A549 treated with Hydrocortisone at 1 μM for 4 hours (cell line): ENCODE results near the gene IZUMO1. TPM values are rescaled to one million over a fixed set of nuclear protein-coding genes. Genes with fewer than 3 reads are reported as not detected.

Experiments
- total RNA-seq: library from RNA; stranded (reverse); fragments of 200-300 nt; extraction: Qiagen RNA extraction; gene quantifications from 5 replicates; pipeline ENCODE4 v1.2.3, GENCODE V29; 2022

Gene IZUMO1
- total RNA-seq, result not detected in 5 replicates

DNA sequence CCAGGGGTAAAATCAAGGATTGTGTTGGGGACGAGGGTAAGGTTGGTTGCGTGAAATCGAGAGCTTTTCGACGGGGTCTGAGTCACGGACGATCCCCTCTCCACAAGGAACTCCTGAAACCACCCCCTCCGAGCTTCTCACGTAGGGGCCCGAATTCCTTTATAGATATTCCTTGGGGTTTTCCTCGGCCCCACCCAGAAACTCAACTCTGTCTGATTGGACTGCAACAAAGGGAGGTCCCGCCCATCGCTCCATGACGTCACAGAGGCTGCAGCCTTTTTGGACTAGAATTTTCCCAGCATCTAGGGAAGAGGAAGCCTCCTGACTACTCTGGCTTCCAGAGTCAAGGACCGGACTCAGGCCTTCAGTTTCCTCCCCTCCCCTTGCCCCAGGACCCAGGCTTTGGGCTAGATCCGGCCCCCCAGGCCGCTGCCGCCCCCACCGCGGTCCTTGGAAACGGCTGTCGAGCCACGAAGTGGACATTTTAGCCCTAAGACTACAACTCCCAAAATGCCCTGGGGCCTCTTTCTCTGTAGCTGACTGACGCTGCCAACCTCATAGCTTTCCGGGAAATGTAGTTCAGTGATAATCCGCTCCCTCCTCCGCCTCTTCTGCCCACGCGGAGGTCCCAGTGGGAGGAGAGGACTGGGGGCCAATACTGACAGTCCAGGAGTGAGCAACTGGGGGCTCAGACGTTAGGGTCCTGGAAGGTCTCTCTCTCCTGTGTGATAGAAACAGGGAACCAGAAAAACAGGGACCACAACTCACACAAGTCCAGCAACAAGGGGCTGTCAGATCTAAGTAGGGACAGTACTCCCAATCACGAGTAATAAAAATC, at the start of gene IZUMO1:
Gene IZUMO1, minus strand, starts transcription at position 172 of the 838 bp plus-strand sequence. CDS start 1,050 bp downstream, outside the sequence.

GRCh38 chr19:48755084-48755641, 8.5 kb upstream of the IZUMO1 start, which contains the start of gene FGF21:
FGF21 (plus strand) TSS chr19:48755524; CDS start chr19:48756237, 713 bp downstream.

GRCh38 chr19:48752496-48753365, 6.0 kb upstream of the IZUMO1 start, which contains the start of gene FUT1:
FUT1 (minus strand) TSS chr19:48752641; CDS start chr19:48751281, 1,360 bp downstream.

GRCh38 chr19:48740164-48740972, 6.3 kb downstream of the IZUMO1 start, which contains the start of gene RASIP1:
RASIP1 (minus strand) TSS chr19:48740610; CDS start chr19:48740282, 328 bp downstream.

DNA sequence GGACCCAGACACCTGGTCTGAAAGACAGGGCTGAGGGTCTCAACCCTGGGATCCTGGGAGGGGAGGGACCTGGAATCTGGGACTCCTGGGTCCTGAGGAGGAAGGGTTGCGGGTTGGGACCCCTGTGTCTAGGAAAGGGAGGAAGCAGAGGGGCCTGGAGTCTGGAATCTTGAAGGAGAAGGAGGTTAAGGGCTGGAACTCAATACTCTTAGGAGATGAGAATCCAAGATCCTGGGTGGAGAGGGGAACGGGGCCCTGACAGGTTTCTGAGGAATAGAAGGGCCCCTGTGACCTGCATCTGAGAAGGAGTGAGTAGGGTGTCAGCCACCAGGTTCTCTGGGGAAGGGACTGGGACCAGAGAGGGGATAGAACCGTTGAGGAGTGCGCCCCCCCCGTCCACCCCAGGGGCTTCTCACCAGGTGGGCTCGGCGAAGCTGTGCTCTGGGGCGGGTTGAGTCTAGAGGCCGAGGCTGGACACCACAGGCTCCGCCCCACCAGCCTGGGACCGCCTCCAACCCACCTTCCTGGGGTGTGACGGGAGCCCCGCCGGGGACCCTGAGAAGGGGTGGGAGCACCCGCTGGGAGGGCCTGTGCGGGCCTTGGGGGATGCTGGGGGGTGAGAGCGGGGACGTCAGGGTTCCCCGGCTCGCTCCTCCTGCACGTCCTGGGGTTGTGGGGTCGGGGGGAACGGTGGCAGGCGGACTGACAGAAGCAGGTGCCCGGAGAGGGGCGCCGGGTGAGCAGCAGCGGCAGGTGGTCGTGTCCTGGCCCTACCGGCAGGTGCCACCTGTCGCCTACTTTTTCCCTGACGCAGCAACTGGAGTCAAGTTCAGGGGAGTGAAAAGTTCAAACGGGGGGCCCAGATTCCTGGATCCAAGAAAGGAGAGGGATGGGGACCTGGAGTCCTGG, 27.2 kb downstream of the IZUMO1 start, which contains the start of gene MAMSTR:
Gene MAMSTR, minus strand, starts transcription at position 463 of the 909 bp plus-strand sequence. CDS start 694 bp downstream, outside the sequence.

GRCh38 chr19:48695743-48696352, 50.9 kb downstream of the IZUMO1 start, which contains the start of gene FUT2:
FUT2 (plus strand) TSS chr19:48695971; CDS start chr19:48702957, 6,986 bp downstream.

Other genes starting within 250 kb of the IZUMO1 start
- 2.7 to 5.6 TPM (median 4.5 TPM) in 5 replicates for gene LMTK3, start 235.1 kb downstream of the IZUMO1 start, total RNA-seq
- 12.0 to 17.5 TPM (median 14.0 TPM) in 5 replicates for gene SULT2B1, start 194.7 kb downstream of the IZUMO1 start, total RNA-seq
- not detected in 5 replicates for gene SPACA4, start 140.2 kb downstream of the IZUMO1 start, total RNA-seq
- 0.10 to 0.36 TPM (median 0.15 TPM) in 5 replicates for gene FAM83E, start 131.8 kb downstream of the IZUMO1 start, total RNA-seq
- gene RPL18, start 127.7 kb downstream of the IZUMO1 start, total RNA-seq, result 3,143 to 3,491 TPM (median 3,212 TPM) in 5 replicates
- gene SPHK2, start 127.4 kb downstream of the IZUMO1 start, total RNA-seq, result 12.5 to 17.2 TPM (median 14.5 TPM) in 5 replicates
- gene DBP, start 109.5 kb downstream of the IZUMO1 start, total RNA-seq, result 1.6 to 2.3 TPM (median 1.8 TPM) in 5 replicates
- 6.7 to 12.0 TPM (median 10.7 TPM) in 5 replicates for gene CA11, start 100.7 kb downstream of the IZUMO1 start, total RNA-seq
- gene NTN5, start 73.9 kb downstream of the IZUMO1 start, total RNA-seq, result 0.12 to 0.20 TPM (median 0.16 TPM) in 5 replicates
- gene FUT2, start 50.9 kb downstream of the IZUMO1 start, total RNA-seq, result not detected in 5 replicates
- 0.23 to 0.53 TPM (median 0.43 TPM) in 5 replicates for gene MAMSTR, start 27.2 kb downstream of the IZUMO1 start, total RNA-seq
- 0.31 to 0.66 TPM (median 0.43 TPM) in 5 replicates for gene RASIP1, start 6.3 kb downstream of the IZUMO1 start, total RNA-seq
- gene FUT1, start 5.7 kb upstream of the IZUMO1 start, total RNA-seq, result 0.10 to 0.16 TPM (median 0.12 TPM) in 5 replicates
- not detected in 5 replicates for gene FGF21, start 8.6 kb upstream of the IZUMO1 start, total RNA-seq
- 50.3 to 63.4 TPM (median 60.0 TPM) in 5 replicates for gene BCAT2, start 64.1 kb upstream of the IZUMO1 start, total RNA-seq
- gene HSD17B14, start 89.6 kb upstream of the IZUMO1 start, total RNA-seq, result 12.0 to 17.2 TPM (median 13.8 TPM) in 5 replicates
- gene PLEKHA4, start 121.7 kb upstream of the IZUMO1 start, total RNA-seq, result 1.2 to 1.9 TPM (median 1.3 TPM) in 5 replicates
- gene PPP1R15A, start 125.5 kb upstream of the IZUMO1 start, total RNA-seq, result 74.1 to 126 TPM (median 95.1 TPM) in 5 replicates
- not detected in 5 replicates for gene TULP2, start 151.8 kb upstream of the IZUMO1 start, total RNA-seq
- 189 to 243 TPM (median 200 TPM) in 5 replicates for gene NUCB1, start 153.4 kb upstream of the IZUMO1 start, total RNA-seq
- 0.60 to 1.7 TPM (median 1.6 TPM) in 5 replicates for gene DHDH, start 186.8 kb upstream of the IZUMO1 start, total RNA-seq
- gene BAX, start 208.0 kb upstream of the IZUMO1 start, total RNA-seq, result 294 to 372 TPM (median 330 TPM) in 5 replicates
- 16,127 to 23,622 TPM (median 17,895 TPM) in 5 replicates for gene FTL, start 218.4 kb upstream of the IZUMO1 start, total RNA-seq
- 17.4 to 22.0 TPM (median 20.9 TPM) in 5 replicates for gene GYS1, start 246.4 kb upstream of the IZUMO1 start, total RNA-seq
- 208 to 255 TPM (median 214 TPM) in 5 replicates for gene RUVBL2, start 247.0 kb upstream of the IZUMO1 start, total RNA-seq